SH-SY5Y (cell line): ENCODE data around the gene TC2N.

Experiments
- GATA2 ChIP-seq: IDR thresholded peaks from 2 replicates; pipeline ENCODE4 v1.6.1; 2011; ENCODE audit warnings: mild to moderate bottlenecking, low read depth, low read length
- GATA3 ChIP-seq: IDR thresholded peaks from 2 replicates; pipeline ENCODE4 v1.6.1; 2011; ENCODE audit warnings: low read depth, mild to moderate bottlenecking, low read length, moderate library complexity

TC2N gene

DNA sequence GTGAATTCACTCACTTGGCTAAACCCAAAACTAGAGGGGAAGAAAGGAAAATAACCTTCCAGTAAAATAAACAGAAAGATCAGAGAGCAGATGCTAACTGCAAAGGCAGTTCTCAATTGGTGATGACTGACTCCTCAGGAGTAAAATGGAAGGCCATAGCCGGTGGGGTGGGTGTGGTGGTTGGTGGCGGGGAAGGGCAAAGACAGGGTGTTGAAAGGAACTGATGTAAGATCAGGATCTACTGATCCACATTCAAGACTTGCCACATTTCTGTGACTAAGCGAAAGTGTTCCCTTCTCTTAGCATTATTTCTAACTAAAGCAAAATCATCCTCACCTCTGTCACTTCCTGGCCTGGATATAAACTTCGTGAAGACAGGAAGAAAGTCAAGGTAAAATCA, 26.3 kb upstream of the TC2N start:
- no peak for TF ChIP-seq GATA3
- no peak for TF ChIP-seq GATA2

DNA sequence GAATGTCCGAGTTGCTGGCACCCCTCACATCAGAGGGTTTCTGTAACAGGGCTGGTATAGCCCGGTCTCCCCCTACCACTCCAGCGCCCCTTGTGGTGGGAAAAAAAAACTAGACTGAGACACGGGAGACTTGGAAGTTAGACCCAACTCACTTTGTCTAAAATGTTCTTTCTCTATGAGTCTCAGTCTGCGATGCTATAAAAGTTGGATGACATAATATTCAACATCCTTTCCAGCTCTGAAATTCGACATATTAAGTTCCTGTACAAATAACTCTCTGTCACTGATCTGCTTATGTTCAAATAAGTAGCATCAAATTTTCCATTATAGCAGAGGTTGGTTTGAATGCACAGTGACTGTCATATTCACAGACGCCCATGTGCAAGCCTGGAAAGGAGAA, 25.7 kb upstream of the TC2N start:
- TF ChIP-seq GATA3, result no peak

DNA sequence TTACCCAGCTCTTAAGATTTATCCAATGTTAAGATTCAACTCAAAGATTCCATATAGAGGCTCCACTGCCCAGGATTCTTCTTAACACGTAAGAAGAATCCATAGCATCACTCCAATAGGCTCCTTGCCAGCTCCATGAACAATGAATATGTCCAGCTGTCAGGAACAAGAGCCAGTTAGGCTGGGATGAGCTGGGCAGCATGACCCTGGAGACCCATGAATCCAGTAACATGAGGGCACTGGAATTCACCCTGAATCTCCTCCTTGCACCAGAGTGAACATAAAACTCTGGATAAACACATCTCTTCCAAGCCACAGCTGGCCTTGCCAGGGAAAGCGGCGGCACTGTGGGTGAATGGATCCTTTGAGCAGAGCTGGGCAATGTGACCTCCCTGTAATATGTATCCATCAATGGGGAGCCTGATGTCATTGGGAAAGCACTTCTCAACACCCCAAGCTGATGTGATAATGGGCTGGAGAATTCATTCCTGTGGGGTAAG, 24.4 kb upstream of the TC2N start:
- TF ChIP-seq GATA3, result no peak
- TF ChIP-seq GATA2, result no peak

DNA sequence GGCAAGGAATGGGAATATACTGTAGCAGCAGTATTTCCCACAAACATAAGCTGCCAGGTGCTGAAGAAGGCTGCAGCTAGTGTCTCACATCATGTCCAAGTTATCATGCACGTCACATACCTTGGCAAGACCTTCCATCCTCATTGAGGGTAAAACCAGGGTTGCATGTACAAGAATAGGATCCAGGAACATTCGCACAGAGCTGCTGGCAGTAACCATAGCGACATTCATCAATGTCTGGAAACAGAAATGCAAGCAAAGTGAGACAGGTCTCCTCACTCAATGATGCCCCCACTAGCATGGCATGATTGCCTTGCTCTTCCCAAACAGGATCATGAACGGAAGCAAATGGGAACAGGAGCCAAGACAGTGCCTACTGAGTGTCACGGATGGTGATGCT, 23.8 kb upstream of the TC2N start:
- TF ChIP-seq GATA2, result no peak
- no peak for TF ChIP-seq GATA3

DNA sequence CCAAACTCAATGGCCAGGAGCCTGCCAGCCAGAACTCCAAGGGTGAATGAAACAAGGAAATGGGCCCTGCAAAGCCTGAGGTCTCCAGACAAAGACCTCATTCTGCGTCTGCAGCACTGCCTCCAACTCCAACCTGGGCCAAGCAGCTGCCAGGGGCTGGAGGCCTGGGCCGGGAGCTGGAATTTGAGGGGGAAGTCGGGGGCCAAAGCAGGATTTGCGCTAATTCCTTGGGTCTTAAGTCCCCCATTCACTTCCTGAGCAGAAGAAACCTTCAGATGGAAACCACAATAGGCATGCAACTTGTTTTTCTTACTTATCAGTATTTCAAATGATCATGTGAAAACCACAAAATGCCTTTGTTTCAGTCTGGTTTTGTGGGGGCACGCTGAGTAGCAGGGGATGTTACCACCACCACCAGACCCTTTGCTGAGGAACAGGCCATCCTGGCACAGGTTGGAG, 23.0 kb upstream of the TC2N start:
- TF ChIP-seq GATA2 (no peak), GATA3 (no peak)

DNA sequence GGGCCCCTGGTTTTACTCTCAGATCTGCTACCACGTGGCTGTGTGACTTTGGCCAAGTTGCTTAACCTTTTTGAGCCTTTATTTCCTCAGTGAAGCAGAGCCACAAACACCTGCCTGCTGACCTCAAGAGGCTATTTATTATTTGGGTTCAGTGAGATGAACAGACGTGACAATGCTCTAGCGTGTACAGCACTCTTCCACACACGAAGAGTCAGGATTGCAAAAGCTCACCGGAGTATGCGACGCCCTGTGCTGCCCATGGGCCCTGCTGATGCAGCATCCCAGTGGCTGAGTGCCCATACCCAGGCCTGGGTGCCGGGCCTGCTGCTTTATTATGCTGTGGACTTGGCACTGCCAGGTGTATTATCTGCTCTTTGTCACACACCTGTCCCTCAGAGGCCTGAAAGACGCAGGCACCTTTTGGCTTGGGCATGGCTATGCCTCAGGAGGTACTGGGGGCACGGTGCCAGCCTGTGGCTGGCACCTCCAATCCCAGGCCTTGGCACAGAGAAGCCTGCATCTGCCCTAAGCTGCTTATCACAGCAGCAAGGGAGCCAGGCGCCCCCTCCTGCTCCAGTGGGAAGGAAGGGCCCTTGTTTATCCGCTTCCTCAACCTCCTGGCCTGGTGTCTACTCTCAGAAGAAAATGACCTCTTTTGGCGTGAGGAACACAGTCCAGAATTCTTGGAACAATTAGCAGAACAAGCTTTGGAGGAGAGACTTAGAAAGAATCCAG, 22.3 kb upstream of the TC2N start:
- no peak for TF ChIP-seq GATA3

DNA sequence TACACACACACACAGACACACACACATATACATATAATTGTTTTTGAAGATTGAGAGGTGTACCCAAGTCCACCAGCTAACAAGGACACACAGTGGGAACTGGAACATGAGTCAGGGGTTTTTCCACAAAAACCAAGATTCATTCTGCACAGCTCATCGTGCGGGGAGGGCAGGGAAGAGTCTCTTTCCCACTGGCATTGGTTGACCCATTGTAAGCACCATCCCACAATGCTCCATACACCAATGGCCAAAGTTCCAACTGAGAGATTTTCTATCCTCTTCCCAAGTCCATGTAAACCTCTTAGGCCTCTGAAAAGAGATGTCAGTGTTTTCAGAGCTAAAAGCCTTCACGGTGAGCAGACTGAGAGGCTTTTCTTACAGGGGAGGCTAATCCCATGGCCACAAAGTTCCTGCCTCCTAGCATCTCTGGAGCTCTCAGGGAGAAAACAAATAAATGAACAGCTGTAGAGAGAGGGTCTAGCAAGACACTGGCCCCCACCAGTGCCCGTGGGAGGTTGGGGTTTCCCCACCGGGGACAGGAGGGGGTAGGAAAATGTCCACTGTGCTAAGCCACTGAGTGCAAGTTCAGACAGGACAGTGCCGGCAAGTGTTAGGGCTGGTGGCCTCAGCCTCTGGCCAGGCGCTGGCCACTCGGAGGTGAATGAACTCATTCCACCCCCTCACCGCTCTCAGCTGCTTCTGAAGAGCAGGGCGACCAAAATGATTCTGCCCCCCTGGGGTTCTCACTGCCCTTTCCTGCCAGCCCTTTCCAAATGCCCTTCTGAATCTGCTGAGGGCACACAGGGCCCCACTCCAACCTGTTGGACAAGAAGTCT, 21.5 kb upstream of the TC2N start:
- no peak for TF ChIP-seq GATA3

DNA sequence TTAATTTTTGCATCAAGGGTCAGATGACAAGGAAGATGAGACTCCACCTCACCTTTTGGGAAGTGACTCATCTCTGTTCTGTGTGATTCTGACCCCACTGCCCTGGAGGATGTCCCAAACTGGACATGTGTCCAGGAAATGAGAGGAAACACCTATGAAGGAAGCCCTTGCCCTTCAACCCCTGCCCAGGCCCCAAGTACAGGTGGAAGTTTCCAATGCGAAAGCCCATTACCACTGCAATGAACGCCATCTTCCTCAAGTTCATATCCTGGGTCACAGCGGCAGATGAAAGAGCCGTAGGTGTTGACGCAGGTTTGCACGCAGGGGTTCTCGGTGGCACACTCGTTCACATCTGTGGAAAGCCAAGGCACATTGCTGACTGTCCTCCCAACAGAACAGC, 19.6 kb upstream of the TC2N start:
- TF ChIP-seq GATA3 (no peak), GATA2 (no peak)

DNA sequence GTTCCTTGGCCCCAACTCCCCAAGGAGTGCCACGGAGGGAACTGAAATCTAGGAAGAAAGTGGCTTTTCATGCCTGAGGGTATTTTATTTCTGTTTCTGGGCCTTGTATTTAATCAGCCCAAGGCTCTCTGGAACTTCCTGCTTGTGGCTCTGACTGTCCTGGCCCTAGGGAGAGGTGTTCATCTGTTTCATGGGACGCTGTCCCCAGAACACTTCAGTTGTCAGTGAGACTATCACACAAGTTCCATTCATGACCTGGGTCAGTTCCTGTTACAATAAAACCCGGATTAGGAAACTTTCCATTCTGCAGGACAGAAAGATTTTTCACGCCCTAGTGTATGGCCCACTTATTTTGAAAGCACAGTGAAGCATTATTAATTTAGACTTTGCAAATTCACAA, 18.5 kb upstream of the TC2N start:
- no peak for TF ChIP-seq GATA2
- TF ChIP-seq GATA3, result no peak

DNA sequence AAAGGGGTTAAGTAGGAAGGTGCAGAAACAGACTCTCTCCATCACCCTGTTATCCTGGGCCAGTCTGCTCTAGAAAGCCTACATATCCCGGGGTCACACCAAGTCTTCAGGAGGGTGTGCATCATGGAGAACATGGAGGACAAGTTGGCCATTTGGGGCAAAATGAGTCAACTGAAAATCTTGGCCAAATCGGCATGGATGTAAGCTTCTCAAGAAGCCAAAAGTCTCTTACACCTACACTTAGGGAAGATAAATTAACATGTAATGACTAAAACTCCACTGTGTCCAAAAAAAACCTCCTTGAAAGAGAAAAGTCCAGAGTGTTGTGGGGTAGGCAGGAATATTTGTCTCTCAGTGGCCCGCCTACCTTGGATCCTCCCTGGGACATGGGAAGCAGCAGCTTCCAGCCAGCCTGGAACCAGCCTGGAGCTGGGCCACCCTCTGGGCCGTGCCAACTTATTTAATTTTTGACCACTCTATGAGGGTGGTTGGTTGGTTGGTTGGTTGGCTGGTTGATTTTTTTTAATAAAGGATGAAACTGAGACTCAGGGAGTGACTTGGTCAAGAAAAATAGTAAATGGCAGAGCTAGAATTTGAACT, 17.9 kb upstream of the TC2N start:
- TF ChIP-seq GATA2, result no peak
- no peak for TF ChIP-seq GATA3

DNA sequence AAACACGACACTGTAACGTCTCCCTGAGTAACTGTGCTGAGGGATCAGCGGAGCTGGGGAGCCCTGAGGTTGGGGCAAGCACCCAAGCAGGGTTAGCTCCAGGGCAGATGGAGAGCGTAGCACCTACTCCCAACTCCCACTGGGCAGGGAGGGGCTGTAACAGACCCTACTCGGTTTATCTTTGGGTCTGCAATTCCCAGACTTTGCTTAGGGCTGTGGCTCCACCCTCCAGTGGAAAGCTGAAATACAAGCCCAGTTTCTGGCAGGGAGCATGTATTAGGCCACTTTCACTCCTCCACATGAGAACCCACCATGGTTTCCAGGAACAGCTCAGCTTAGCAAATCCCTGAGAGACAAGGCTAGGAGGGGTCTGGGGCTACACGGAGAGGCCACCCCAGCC, 17.3 kb upstream of the TC2N start:
- no peak for TF ChIP-seq GATA3
- TF ChIP-seq GATA2, result no peak

DNA sequence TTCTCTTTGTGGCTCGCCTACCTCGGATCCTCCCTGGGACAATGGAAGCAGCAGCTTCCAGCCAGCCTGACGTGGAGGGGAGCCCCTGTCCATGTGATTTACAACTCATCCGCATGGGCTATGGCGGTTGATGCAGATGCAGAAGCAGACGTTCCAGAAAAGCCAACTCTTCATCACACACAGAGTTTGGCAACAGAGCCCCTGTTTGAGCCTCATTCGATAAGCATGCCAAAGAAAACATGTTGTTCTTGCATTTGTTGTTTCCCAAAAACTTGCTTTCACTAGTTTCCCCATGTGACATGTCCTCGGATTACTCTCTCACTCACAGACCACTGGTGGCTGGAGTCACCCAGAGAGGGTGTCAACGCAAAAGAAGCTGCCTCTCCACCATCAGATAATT, 16.4 kb upstream of the TC2N start:
- TF ChIP-seq GATA3 (no peak), GATA2 (no peak)

DNA sequence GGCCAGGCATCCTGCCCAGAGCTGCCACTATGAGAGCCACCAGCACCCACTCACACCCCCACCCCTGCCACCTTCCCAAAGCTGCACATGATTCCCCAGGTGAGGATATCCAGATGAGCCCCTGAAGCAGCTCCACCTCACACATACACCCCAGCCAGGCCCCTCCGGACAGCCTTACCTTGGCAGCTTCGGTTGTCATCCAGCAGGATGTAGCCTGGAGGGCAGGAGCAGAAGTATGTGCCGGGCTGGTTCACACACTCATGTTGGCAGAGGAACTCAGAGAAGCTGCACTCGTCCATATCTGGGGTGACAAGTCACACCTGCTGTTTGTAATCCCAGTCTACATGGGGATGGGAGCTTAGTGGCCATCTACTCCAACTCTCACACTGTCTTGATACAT, 15.4 kb upstream of the TC2N start:
- TF ChIP-seq GATA2 (no peak), GATA3 (no peak)

DNA sequence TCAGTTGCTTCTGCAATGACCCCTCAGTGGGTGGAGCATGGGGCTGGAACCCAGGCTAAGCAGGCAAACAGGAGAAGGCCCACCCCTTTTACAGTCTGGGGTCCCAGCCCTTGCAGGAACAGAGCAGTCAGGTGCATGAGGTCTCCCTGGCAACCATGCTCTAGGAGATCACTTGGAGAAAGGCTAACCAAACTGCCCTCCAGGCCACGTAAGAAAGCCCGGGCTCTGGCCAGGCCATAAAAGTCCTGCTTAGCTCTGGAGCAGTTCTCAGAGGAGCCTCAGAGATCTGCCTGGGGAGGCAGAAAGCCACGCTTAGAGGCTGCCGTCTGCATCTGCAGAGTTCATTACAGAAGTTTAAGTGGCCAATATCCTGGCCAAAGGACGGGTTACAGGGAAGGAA, 15.0 kb upstream of the TC2N start:
- TF ChIP-seq GATA2, result no peak
- TF ChIP-seq GATA3, result no peak

DNA sequence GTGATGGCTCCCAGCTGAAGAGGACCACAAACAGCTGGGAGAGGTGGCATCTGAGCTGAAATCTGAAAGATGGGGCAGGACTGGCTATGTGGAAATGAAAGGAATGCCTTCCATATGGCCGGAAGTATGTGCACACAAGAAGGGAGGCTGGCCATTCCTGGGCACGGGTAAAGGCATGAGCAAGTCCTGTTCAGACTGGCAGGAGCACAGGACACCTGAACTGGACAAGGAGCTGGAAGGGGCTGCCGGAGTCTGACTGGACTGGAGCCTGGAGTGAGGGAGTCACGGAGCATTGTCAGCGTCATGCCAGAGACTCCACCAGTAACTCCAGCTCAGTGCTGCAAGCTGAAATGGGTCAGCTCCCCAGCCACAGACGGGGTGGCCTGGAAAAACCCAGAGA, 11.9 kb upstream of the TC2N start:
- TF ChIP-seq GATA3, result no peak
- no peak for TF ChIP-seq GATA2

DNA sequence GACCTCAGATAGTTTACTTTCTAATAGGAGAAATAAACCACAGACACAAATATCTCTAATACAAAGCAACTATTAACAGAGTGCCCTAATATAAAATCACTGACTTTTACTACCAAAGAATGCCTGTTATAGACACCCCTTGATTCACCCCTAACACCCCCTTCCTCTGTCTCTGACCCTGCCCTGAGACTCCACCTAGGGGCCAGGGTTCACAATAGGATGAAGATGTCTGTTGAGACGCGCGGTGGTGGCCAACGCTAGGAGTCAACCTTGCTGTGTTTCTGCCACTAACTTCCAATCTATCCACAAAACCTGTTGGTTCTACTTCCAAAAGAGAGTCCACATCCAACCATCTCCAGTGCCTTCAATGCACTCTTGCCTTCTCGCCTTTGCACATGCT, 10.9 kb upstream of the TC2N start:
- no peak for TF ChIP-seq GATA2
- TF ChIP-seq GATA3, result no peak
